Endometrial microvascular endothelial cells (primary cell): ENCODE data around the gene PRKN. TPM values are rescaled to one million over a fixed set of nuclear protein-coding genes. Genes with fewer than 3 reads are reported as not detected.

Experiments used
- in situ Hi-C: cut with HindIII; loops from 2 replicates; pipeline ENCODE4 v1.10.0; 2017; ENCODE audit warnings: low sequenced_read_pairs, low pct_unique_long_range_greater_than_20kb; ENCODE audit errors: inconsistent ontology term
- total RNA-seq: library from RNA; depleted of rRNA; stranded (reverse); fragments of >200 nt; gene quantifications from one replicate; pipeline ENCODE4 v1.2.3, GENCODE V29; 2015; ENCODE audit errors: inconsistent ontology term

The PRKN gene
- total RNA-seq, 1 donor from 2014 or later, result not detected

GRCh38 chr6:161365633-161366032 lies 1361.9 kb downstream of the PRKN start:
- in situ Hi-C loops, result no loop called here

GRCh38 chr6:161363286-161363685 lies 1364.3 kb downstream of the PRKN start:
- in situ Hi-C loops, result no loop called here

DNA sequence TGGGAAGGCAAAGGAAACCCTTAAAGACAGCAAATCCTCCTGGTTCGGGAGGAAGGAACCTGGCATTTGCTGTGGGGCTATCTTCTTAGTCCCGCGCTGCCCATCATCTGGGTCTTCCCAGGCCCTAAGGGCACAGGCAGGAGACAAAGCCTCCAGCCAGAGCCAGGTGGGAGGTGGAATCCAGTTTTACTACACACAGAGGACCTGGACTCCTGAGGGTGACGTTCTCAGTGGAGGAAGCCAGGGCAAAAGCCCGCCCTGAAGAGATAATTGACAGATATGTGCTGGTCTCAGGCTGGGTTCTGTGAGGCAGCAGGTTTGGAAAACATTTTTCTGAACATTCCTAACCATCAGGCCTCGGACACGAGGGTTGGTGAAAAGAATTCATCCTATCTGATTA lies 1365.3 kb downstream of the PRKN start:
- in situ Hi-C loops, result no loop called here

- in situ Hi-C loops, result no loop called here
These were observed 1366.0 kb downstream of the PRKN start for GRCh38 chr6:161361529-161361928.

DNA sequence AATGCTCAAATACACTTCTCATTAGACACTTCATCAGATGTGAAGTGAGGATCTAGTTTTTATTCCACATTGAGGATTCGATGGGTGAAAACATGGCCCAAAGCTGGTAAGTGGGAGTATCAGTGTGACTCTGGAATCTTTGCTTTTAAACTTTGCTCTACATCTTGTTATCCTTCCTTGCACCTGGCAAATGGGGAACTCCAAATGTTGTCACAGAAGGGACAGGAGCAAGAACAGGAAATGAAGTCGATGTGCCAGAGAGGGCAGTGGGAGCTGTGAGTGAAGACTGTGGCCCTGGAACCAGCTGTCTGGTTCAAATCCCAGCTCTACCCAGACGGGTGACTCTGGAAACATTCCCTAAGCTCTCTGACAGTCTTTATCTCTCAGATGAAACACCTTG lies 1367.0 kb downstream of the PRKN start:
- in situ Hi-C loops, result no loop called here

DNA sequence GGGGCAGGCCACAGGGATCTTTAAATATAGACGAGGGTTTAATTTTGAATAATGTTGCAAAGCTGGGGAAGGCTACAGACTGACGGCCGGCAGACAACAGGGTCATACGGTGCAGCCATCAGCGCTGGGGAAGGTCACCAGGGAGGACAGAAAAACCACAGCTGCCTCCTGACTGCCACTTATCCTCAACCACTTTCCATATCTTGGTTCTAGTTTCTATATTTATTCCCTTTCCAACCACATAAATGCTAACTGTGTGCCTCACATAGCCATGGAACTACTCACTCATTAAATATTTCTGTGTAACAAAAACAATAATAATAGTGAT lies 1368.0 kb downstream of the PRKN start:
- in situ Hi-C loops, result no loop called here

DNA sequence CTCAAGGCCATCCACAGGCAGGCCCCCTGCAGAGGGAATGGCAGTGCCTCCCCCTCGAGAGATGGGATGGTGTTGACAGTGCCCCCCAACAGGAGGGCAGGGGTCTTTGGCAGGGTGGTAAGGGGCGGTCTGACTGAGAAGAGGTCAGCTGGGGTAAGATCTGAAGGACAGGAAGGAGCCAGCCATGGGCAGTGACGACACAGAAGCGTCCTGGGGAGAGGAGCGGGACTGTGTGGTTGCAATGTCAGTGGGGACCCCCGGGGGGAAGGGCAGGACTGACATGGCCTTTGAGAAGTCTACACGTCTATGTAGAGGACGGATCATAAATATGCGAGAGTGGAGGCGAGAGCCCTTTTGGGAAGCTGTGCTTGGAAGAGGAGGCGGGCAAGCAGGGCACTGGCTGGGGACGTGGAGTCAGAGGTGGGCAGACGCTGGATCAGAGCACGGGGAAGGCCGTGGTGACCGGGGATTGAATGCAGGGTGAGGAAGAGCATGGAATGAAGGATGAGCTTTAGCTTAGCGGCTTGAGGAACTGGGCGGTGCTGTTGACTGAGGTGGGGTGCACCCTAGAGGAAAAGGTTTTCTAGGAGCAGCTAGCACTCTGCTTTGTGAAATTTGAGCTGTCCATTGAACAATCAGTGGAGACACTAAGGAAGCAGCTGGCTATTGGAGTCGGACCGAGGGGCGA lies 1371.3 kb downstream of the PRKN start:
- in situ Hi-C loops, result no loop called here

DNA sequence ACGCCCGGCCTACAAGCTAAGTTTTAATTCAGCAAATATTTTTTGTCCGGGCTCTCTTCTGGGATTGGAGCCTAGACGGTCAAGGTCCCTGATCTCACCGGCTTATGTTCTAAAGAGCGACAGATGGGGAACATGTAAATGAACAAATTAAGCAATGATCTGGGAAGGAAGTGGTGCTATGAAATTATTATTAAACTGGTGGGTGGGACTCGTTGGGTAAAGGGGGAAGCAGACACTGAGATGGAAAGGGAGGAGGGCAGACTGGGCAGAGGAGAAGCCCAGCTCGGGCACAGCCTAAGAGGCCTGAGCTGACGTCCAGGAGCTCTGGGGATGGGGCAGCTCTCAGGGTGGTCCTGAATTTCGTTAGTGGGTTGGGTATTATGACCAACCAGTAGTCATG lies 1371.9 kb downstream of the PRKN start:
- in situ Hi-C loops, result no loop called here

GRCh38 chr6:161354956-161355355 lies 1372.6 kb downstream of the PRKN start:
- in situ Hi-C loops, result no loop called here

- in situ Hi-C loops, result no loop called here
These were observed 1373.2 kb downstream of the PRKN start for GRCh38 chr6:161354276-161354840.

- in situ Hi-C loops, result no loop called here
These were observed 1374.4 kb downstream of the PRKN start for GRCh38 chr6:161353208-161353613.

- in situ Hi-C loops, result no loop called here
These were observed 1375.7 kb downstream of the PRKN start for GRCh38 chr6:161351858-161352257.

GRCh38 chr6:161349886-161350285 lies 1377.7 kb downstream of the PRKN start:
- in situ Hi-C loops, result no loop called here

- in situ Hi-C loops, result no loop called here
These were observed 1379.0 kb downstream of the PRKN start for GRCh38 chr6:161348628-161348994.

DNA sequence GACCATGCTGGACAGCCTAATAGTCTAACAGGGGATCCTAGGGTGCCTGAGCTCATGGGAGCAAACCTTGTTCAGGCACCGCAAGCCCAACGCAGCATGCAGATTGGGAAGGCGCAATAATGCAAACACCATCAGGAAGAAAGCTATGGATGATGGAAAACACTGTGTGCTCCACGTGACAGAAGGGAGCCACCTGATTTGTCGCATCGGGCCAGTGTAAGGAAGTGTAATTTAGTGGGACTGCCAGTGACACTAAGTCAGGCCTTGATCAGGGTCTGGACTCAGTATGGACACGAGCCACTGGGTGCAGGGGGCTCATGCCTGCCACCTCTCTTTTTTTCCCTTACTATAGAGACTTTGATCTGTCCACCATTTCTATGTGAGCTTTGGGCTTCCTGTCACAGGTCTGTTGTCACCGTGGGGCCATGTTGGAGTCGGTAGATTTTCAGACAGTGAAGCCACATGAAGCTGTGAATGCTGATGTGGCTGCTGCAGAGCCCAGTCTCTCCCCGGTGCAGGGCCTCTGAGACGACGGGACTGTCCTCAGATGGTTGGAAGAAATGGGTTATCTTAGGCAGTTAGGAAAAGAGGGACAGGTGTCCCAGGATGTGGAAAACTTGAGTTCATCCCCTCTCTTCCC lies 1379.5 kb downstream of the PRKN start:
- in situ Hi-C loops, result no loop called here

- in situ Hi-C loops, result no loop called here
These were observed 1380.4 kb downstream of the PRKN start for GRCh38 chr6:161347125-161347524.

DNA sequence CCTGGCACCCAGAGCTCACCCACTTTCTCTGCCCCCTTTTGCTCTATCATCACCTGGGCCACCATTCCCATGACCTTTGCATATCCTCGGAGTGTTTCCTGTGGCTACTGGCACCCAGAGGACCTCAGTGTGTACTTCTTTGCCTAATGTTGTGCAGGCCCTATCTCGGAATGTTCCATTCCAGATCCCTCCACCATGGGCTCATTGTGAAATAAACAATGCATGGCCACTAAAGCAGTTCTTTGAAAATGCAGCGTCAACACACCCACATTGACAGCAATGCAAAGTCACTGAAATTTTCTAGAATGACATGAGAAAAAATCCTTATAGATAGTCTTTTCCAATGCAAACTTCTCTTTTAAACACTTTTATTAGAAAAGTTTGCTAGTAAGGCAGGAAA lies 1380.8 kb downstream of the PRKN start:
- in situ Hi-C loops, result no loop called here

GRCh38 chr6:161344626-161345025 lies 1382.9 kb downstream of the PRKN start:
- in situ Hi-C loops, result no loop called here

GRCh38 chr6:161342039-161342438 lies 1385.5 kb downstream of the PRKN start:
- in situ Hi-C loops, result no loop called here

GRCh38 chr6:161341638-161342037 lies 1385.9 kb downstream of the PRKN start:
- in situ Hi-C loops, result no loop called here

DNA sequence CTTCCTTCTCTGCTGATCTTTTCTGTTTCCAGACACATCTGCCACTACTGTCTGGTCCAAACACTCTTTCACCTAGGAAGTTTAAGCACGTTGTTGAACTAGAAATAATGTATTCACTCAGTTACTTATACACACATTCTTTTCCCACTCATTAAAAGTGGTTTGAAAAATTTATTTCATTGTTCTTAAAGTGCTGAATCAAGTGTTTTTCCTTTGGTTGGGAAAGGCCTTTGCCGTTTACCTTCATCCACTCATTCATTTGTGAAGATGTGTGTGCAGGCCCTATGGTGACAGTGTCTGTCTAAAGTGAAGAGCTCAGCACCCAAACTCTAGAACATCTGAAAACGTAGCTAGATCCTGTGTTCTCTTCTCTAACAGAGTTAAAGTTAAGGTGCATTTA lies 1389.6 kb downstream of the PRKN start:
- in situ Hi-C loops, result no loop called here
